ENCODE measurements around the gene CCNJL.

The CCNJL gene

GRCh38 chr5:160289721-160290120, 22.6 kb downstream of the CCNJL start:
- no peak for DNase-seq (ENCODE audit: low spot score)

- no peak for DNase-seq (ENCODE audit: low spot score)
Measured at GRCh38 chr5:160289356-160289651, 23.1 kb downstream of the CCNJL start.

- no peak for DNase-seq (ENCODE audit: low spot score)
Measured at GRCh38 chr5:160287378-160288051, 24.8 kb downstream of the CCNJL start.

- no peak for DNase-seq (ENCODE audit: low spot score)
Measured at GRCh38 chr5:160286947-160287346, 25.4 kb downstream of the CCNJL start.

DNA sequence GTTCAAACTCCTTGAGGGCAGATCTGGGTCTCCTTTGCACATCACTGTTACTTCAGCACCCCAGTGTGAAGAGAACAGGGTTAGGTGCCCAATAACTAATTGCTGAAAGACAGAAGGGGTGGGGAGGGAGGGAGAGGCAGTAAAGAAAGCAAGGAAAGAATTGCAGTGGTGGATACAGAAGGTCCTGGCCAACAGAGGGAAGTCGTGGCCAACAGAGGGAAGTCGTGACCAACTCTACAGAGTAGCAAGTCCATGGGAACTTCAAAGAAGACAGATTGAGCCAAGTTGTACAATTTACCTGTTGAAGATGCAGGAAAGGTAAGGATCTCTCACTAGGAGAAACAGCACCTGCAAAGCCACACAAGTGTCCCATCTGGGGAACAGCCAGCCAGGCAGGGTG, 27.0 kb downstream of the CCNJL start:
- DNase-seq (ENCODE audit: low spot score): no peak

DNA sequence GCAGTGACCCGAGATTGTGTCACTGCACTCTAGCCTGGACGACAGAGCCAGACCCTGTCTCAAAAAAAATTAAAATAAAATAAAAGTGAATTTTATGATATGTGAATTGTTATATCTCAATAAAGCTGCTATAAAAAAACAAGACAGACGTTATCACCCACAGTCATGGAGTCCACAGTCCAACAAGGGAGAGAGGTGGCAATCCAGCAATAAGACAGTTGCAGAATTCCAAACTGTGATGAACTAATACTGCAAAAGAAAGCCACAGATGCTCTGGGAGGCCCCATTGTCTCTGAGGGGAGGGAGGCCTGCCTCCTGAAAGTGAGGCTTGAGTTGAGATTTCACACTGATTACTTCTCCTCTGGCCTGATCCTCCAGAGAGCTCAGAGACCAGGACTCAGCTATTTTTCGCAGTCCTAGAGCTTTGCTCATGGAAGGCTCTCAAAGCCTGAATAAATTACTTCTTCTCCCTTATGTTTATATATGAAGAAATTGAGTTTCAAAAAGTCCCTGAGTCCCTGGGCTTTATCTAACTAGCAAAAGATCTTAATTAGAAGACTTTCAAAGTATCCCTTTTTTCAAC, 28.0 kb downstream of the CCNJL start:
- no peak for DNase-seq (ENCODE audit: low spot score)

- no peak for DNase-seq (ENCODE audit: low spot score)
Measured at GRCh38 chr5:160281275-160281674, 31.1 kb downstream of the CCNJL start.

- no peak for DNase-seq (ENCODE audit: low spot score)
Measured at GRCh38 chr5:160280384-160281095, 31.8 kb downstream of the CCNJL start.

DNA sequence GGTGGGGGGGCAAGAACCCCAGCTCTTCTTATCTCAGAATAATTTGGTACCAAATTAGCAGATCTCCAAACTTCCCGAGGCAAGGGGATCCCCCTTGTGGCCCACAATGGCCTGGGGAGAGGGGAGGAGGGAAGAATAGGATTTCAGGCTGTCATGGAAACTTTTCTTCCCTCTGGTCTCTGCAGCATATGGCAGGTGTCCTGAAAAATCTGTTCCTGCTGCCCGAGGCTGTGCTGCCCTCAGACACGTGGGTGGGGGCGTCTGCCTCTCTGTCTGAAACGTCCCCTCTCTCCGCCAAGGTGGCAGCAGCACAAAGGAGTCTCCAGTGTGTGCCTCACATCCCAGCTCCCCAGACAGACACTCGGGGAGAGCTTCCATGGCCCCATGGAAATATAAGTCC, 34.0 kb downstream of the CCNJL start:
- DNase-seq (ENCODE audit: low spot score): no peak

DNA sequence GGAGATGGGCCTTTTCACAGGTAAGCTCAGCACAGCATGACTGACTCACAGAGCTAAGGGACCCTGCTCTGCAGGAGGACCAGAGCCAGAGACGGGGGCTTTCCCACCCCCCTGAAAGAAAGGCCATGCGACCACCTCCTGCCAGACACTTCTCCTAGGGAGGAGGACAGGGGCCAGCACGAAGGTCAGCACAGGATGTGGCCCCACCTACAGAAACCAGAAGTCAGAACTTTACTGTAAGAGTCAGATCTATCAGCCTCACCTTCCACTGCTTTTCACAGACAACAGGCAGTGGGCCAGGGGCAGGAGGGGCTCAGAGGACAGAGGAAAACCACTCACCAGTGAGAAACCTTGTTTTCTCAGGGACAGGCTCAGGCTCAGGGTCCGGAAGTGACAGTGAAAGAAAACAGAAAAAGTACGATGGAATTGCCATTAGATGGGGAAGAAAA, 37.9 kb downstream of the CCNJL start:
- DNase-seq (ENCODE audit: low spot score): no peak

DNA sequence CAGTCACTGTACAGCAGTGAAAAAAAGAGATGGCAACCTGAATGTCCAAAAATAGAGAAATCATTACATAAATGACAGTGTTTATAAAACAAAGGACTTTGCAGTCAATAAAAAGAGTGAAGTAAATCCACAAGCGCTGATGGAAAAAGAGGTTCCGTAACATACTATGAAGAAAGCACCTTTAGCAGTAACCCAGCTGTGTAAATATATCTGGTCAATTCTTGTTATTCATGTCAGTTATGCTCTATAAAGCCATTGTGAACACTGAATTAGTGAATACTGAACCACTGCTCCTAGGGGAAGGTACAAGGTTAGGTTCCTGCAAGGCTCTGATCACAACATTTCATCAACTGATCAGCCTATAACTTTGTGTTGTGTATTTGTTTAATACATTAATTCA, 39.5 kb downstream of the CCNJL start:
- DNase-seq (ENCODE audit: low spot score): no peak

- no peak for DNase-seq (ENCODE audit: low spot score)
Measured at GRCh38 chr5:160272264-160272663, 40.1 kb downstream of the CCNJL start.

- DNase-seq (ENCODE audit: low spot score): no peak
Measured at GRCh38 chr5:160271836-160272235, 40.5 kb downstream of the CCNJL start.

- DNase-seq (ENCODE audit: low spot score): no peak
Measured at GRCh38 chr5:160271396-160271795, 41.0 kb downstream of the CCNJL start.

- no peak for DNase-seq (ENCODE audit: low spot score)
Measured at GRCh38 chr5:160270704-160271103, 41.7 kb downstream of the CCNJL start.

GRCh38 chr5:160269017-160269416, 43.3 kb downstream of the CCNJL start:
- DNase-seq (ENCODE audit: low spot score): peak; percentile 4

DNA sequence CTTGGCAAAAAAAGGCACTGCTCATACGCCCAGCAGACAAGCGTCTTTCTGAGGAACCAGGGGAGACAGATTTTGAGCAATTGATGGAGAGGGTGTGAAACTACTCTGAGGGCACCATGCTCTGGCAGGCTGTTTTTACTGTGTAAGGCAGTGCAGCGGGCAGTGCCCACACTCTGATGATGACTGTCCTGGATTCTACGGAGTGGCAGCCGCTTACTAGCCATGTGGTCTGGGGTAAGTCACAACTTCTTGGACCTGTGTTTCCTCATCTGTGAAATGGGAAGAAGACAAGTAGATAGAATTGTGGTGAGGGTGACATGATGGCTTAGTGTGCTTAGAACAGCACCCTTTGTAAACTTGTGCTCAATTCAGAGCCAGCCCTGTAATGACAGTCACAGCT, 44.2 kb downstream of the CCNJL start:
- no peak for DNase-seq (ENCODE audit: low spot score)

- DNase-seq (ENCODE audit: low spot score): no peak
Measured at GRCh38 chr5:160266752-160267345, 45.5 kb downstream of the CCNJL start.

DNA sequence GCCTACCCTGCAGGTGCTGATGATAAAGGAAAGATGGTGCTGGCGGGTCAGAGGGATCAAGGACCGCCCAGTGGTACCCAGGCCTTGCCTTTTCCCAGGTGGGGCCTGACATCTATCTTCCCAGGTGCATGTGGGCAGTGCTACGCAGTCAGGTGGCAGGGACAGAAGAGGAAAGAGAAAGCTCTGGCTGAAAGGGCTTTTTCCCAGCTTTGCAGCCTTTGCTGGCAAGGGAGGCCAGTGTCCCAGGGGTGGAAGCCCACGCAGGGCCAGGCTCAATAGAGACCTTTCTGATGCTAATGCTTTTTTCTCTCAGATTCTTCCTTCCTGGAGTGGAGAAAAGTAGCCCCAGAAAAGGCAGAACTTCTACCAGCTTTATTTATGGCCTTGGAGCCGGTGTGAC, 46.3 kb downstream of the CCNJL start:
- no peak for DNase-seq (ENCODE audit: low spot score)

DNA sequence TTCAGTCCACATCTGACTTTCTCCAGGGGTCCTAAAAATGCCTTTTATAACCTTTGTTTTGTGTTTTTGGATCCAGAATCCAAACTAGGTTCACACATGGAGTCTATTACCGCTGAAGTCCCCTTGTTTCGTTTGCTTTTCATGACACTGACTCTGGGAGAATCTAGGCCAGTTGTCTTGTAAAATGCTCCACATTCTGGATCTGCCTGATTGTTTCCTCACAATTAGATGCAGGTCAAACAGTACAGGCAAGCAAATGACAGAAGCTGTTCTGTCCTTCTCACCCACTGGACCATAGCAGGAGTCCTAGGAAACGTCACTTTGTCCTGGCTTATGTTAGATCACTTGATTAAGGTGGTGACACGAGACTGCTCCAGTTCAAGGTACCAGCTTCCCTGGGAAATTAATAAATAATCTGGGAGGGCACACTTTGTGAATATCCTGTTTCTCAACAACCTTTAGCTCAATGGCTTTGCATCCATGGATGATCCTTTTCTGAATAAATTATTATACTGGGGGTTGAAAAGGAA, 49.0 kb downstream of the CCNJL start:
- DNase-seq (ENCODE audit: low spot score): no peak

DNA sequence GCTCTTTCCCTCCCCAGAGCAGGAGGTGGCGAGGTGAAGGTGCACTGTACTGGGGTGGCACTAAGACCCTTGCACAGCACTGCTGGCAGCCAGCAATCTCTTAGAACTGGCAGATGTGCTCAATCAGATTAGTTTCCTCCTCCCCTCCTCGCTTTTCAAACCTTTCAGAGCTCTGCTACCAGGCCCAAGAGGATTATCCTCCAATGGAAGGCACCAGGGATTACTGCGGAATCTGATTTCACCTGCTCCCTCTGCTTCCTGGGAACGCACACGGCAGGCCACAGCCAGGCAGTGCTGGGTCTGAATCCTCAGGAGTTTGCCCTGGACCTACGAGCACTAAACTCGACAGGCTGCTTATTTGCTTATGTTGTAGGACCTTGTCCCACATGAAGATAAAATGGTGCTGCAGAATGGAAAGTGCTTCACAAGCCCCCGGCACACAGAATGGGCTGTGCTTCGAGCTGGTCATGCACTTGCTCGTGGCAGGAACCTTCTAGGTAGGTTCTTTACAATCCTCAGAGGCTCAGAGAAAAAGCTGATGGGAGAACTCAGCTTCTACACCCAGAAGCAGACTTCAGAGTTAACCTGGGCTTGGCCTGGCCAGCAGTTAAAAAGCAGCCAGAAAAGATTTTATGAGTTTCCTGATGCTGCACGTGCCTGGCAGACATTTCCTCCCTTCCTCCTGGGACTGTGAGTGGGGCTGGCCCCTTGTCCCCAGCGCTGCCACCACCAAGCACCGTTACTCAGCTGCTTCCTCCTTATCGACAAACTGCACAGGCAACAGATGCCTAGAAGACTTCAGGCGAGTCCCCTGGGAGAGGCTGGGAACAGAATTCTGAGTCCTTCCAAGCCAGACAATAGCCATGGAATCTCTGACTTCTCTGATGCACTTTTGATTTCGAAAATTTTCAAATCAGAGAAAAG, 50.0 kb downstream of the CCNJL start:
- no peak for DNase-seq (ENCODE audit: low spot score)

All from CD4-positive, alpha-beta T cell treated with Interleukin-2 at 100 ng/mL for 4 hours (primary cell).